Activated CD4-positive, CD25-positive, alpha-beta regulatory T cell treated with anti-CD3 and anti-CD28 coated beads, Interleukin-2, amount 50 U/mL, for 24 hours (primary cell): ENCODE results near the gene ZNF627.
"Not testable (repeated sequence)": the region's sequence is repeated elsewhere in the genome, so short reads cannot be mapped to it uniquely, and the experiment has no call there.

Experiments used
- ATAC-seq, 2 donors: fragments of 150-1000 bp; cut with Tn5 transposase; one replicate each; pipeline ENCODE4 v1.10.0; 2021; ENCODE audit warnings: mild to moderate bottlenecking in 1 of 2, moderate library complexity in 1 of 2

The ZNF627 gene

GRCh38 chr19:11597202-11598102, at the start of gene ZNF627:
TSS of gene ZNF627 (plus strand) at chr19:11597483. CDS start at chr19:11597628, 145 bp downstream.
- peak; percentile 100 for ATAC-seq

- no peak for ATAC-seq
Measured at GRCh38 chr19:11547929-11548700, 49.2 kb upstream of the ZNF627 start.

- ATAC-seq, result no peak
Measured at GRCh38 chr19:11549386-11549953, 47.8 kb upstream of the ZNF627 start.

- ATAC-seq, result no peak
Measured at GRCh38 chr19:11550265-11550664, 47.0 kb upstream of the ZNF627 start.

GRCh38 chr19:11551603-11552235, 45.6 kb upstream of the ZNF627 start:
- ATAC-seq, result peak in 1 of 2 donors; percentile 27

GRCh38 chr19:11552666-11553372, 44.5 kb upstream of the ZNF627 start:
- no peak for ATAC-seq

- ATAC-seq, result no peak
Measured at GRCh38 chr19:11554160-11554559, 43.1 kb upstream of the ZNF627 start.

- ATAC-seq, result no peak
Measured at GRCh38 chr19:11555246-11555645, 42.0 kb upstream of the ZNF627 start.

- ATAC-seq, result no peak
Measured at GRCh38 chr19:11556634-11557420, 40.5 kb upstream of the ZNF627 start.

- peak; percentile 96 to 97 for ATAC-seq
Measured at GRCh38 chr19:11558881-11559828, 38.1 kb upstream of the ZNF627 start, which contains the start of gene ELOF1. TSS of gene ELOF1 (minus strand) at chr19:11559230. CDS start at chr19:11554347, 4,883 bp downstream.

- ATAC-seq, result peak; percentile 57 to 59
Measured at GRCh38 chr19:11560404-11561051, 36.8 kb upstream of the ZNF627 start.

- ATAC-seq, result no peak
Measured at GRCh38 chr19:11563532-11563931, 33.8 kb upstream of the ZNF627 start.

- ATAC-seq, result not testable (repeated sequence)
Measured at GRCh38 chr19:11564082-11564807, 33.0 kb upstream of the ZNF627 start.

GRCh38 chr19:11565649-11565980, 31.7 kb upstream of the ZNF627 start:
- not testable (repeated sequence) for ATAC-seq

- no peak for ATAC-seq
Measured at GRCh38 chr19:11566164-11566563, 31.1 kb upstream of the ZNF627 start.

GRCh38 chr19:11570039-11570462, 27.2 kb upstream of the ZNF627 start:
- ATAC-seq, result no peak

- not testable (repeated sequence) for ATAC-seq
Measured at GRCh38 chr19:11573354-11573753, 23.9 kb upstream of the ZNF627 start.

- not testable (repeated sequence) for ATAC-seq
Measured at GRCh38 chr19:11573763-11574162, 23.5 kb upstream of the ZNF627 start.

GRCh38 chr19:11574689-11575088, 22.6 kb upstream of the ZNF627 start:
- ATAC-seq, result no peak
